SKM-1 (cell line): ENCODE data around the gene PRPF19.

Source experiments
- DNase-seq: peaks from one replicate; lab custom pipeline; 2025; ENCODE audit not compliant: unreplicated experiment; lab: John Stamatoyannopoulos, UW

PRPF19 gene

GRCh38 chr11:60860943-60861342, 45.4 kb downstream of the PRPF19 start:
- DNase-seq: no peak

DNA sequence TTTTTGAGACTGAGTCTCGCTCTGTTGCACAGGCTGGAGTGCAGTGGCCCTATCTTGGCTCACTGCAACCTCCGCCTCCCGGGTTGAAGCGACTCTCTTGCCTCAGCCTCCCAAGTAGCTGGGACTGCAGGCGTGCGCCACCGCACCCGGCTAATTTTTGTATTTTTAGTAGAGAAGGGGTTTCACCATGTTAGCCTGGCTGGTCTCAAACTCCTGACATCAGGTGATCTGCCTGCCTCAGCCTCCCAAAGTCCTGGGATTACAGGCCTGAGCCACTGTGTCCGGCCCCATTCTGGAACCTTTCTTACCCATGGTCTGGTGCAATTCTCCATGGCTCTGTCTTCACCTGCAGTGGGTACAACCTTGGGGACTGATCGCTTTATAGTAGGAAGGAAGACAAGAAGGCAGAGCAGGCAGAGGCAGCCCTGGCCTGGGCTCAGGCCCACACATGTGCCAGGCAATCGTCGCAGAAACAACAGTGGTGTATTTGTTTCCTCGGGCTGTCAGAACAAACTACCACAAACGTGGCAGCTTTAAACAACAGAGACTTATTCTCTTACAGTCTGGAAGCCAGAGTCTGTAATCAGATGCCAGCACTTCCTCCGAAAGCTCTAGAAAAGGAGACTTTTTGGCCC, 46.7 kb downstream of the PRPF19 start:
- DNase-seq: no peak

DNA sequence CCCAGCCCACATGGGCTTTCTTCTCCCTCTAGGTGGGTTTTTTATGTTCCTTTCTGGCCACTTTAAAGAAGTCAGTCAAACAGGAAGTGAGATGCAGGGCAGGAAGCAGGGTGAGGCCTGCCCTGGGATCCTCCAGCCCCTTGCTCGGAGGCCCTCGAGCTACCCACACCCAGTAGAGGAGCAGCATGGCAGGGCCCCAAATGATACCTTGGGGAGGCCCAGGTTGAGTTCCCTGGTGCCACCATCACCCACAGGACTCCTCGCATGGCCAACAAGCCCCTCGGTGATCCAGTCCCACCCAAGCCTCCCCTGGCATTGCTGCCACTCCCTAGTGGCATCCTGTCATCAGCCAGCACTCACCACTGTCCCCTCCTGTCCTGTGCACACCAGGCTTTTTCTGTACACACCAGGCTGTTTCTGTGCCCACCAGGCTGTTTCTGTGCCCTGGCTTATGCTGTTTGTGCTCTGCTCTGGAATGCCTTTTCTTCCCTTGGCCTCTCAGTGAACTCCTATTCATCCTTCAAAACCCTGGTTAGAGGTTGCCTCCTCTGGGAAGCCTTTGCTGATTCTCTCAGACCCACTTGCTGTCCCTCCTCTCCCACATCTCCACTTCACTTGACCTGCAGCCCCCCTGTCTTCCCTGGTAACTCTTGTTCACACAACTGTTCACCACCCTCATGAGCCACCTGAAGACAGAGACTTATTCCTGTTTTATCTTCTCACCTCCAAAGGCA, 47.5 kb downstream of the PRPF19 start:
- DNase-seq: no peak

- DNase-seq: no peak
Measured at GRCh38 chr11:60858236-60858635, 48.1 kb downstream of the PRPF19 start.

- DNase-seq: no peak
Measured at GRCh38 chr11:60857378-60858232, 48.8 kb downstream of the PRPF19 start.

- no peak for DNase-seq
Measured at GRCh38 chr11:60855726-60856633, 50.4 kb downstream of the PRPF19 start, which contains the start of gene PTGDR2. Gene PTGDR2, minus strand, starts transcription at chr11:60855950. Its CDS starts 2,228 bp downstream, at chr11:60853722.

- DNase-seq: no peak
Measured at GRCh38 chr11:60854847-60855725, 51.3 kb downstream of the PRPF19 start.

DNA sequence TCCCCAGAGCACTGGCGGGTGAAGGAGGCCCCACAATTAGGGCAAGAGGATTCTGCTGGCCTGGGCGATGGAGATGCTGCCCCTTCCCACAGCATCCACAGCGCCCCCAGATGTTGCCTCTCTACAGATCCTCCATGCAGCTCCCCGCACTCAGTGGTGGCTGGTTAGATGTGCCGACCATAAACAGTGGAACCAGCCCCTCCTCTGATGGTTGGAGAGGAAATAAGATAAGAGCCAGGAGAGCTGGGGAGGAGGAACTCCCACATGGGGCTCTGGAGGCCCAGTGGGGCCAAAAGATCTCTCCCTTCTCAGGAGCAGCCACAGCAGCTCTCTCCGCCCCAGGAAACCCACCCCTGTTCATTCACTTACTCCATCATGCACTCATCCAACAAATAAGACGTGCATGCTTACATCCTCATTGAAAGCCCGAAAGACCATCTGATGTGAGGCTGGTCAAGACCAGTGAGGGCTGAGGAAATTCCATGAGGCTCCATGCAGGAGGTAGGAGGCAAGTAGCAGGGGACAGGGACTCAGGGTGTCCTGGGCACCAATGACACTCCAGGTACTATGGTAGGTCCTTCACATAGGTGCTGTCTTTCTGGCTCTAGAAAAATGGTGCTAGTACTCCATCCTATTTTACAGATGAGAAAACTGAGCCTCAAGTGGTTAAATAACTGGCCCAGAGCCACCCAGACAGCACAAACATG, 52.1 kb downstream of the PRPF19 start:
- DNase-seq: no peak

DNA sequence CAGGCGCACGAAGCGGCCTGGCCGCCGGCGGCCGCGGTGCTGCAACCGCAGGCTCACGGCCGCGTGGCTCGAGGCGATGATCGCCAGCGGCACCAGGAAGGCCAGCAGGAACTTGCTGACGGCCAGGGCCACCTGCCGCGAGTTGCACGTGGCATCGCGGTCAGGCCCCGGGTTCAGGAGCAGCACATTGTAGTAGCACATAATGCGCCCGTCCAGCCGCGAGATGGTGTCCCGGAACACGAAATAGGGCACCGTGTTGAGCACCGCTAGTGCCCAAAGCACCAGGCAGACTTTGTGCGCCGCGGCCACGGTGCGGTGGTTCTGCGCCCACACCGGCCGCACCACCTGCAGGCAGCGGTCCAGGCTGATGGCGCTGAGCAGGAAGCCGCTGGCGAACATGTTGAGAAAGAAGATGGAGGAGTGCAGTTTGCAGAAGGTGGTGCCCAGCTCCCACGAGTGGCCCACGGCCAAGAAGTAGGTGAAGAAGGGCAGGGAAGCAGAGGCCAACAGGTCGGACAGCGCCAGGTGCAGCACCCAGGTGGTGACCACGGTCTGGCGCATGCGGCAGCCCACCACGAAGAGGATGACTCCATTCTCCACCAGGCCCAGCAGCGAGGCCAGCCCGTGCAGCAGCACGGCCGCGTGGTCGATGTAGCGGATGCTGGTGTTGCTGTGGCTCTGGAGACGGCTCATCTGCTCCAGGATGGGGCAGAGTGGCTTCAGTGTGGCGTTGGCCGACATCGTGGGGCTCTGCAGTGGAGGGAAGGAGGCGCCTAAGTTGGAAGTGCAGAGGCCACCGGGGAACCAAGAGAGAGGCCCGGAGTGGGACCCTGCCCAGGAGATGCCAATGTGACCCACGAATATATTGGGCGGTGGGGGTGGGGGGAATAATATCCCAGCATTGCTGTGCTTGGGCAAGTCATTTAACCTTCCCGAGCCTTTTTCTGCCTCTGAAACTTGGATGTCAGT, 53.1 kb downstream of the PRPF19 start:
- no peak for DNase-seq

DNA sequence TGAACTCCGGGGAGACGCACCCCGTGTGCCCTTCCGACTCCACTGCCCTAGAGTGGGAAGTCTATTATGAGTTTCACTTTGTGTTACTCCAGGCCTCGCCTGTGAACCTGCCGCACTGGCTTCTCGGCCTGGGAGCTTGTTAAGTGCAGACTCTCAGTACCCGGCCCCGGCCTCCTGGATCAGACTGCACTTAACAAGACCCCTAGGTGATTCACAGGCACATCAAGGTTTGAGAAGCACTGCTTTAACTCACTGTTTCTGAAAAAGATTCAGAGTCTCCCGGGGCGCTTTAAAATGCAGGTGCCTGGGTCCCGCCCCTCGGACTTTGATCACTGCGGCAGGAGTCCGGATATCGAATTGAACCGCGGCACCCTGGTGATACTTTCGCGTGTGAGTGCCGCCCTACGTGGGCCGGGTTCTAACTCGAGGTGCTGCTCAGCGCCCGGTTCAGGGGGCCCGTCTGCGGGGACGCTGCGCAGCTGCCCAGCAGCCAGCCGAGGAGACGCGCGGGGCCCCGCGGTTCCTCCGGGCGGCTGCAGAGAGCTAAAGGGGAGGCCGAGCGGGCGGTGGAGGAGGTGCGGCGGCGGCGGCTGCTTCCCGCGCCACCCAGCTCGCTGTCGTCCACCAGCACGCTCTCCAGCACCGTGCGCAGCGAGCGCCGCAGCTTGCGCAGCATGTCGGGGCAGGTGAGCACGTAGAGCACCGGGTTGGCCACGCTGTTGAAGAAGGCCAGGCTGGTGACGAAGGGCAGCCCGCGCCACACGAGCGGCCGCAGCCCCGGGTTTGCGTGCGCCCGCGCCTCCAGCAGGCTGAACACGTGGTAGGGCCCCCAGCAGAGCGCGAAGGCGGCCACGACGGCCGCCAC, 54.0 kb downstream of the PRPF19 start:
- no peak for DNase-seq

DNA sequence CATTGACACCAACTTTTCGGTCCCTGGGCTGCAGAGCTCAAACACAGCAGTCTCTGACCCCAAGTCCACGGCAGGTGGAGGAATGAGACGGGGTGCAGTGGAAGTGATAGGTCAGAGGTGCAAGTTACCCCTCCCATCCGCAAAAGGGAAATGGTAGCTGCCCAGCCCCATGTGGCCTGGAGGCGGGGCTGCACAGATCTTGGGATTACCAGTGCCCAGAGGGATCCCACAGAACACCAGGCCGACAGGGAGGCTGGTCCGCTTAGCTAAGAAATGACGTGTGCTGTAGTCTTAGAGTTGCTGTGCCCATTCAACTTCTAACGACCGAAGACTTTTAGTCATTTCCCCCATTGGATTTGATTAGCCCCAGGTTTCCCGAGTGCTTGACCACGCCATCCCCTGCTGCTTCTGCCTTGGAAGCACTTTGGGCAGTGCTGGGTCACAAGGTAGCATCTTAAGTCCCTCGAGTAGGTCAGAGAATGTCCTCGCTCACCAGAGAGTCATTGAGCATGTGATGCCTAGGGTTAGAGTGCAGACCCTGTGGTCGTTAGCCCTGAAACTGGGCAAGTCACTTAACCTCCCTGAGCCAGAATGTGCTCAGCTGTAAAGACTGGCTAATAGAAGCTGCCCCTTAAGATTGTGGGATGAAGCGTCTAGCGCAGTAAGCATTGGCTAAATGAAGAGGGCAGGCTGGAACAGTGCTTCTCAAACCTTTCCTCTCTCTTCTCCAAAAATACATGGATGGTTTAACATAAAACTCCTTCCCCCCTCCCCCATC, 54.9 kb downstream of the PRPF19 start:
- no peak for DNase-seq

- DNase-seq: no peak
Measured at GRCh38 chr11:60849641-60850520, 56.5 kb downstream of the PRPF19 start.

DNA sequence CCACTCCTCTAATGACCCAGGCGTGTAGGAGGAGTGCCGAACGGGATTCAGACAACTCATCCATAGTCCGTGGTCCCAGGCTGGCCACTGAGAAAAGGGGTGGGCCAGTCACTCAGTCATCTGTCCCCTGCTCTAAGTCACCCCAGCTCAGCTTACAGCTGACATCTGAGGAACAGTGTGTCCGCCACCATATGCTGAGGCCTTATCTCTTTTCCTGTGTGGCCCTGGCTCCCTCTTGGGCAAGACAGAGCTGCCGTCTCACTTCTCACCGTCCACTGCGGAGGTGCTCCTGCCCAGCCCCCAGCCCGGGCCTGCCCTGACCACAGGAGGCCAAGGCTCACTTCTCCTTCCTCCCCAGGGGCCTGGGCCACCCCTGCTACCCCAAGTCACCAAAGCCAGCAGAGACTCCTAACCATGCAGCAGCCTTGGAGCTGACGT, 57.7 kb downstream of the PRPF19 start:
- DNase-seq: peak; percentile 44

- DNase-seq: no peak
Measured at GRCh38 chr11:60847896-60848295, 58.5 kb downstream of the PRPF19 start.

DNA sequence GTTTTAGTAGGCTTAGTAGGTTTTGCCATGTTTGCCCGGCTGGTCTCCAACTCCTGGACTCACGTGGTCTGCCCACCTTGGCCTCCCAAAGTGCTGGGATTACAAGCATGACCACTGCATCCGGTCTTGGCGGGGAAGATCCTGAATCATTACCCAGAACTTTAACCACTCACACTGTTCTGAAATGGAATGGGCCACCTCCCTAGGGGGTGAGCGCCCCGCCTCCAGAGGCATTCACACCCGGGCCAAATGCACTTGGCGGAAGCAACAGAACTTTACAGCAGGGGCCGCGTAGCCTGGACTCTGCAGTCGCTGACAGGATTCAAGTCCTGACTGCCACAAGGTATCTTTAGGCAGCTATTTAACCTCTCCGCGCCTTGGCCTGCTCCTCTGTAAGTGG, 59.1 kb downstream of the PRPF19 start:
- no peak for DNase-seq
